HepG2 (cell line): Measurements from ENCODE around the gene FAM83G. TPM values are rescaled to one million over a fixed set of nuclear protein-coding genes. Genes with fewer than 3 reads are reported as not detected.
"Not testable (repeated sequence)": the region's sequence is repeated elsewhere in the genome, so short reads cannot be mapped to it uniquely, and the experiment has no call there.

Experiments used
- ATAC-seq: fragments of 200-7000 bp; cut with Tn5 transposase; 3 replicates; pipeline ENCODE4 v1.9.1; 2020; ENCODE audit warnings: mild to moderate bottlenecking, moderate library complexity
- BruUV-seq: library from RNA; stranded (reverse); fragments of 400-500 nt; replicated peaks from 2 replicates; lab custom pipeline; 2021; lab: Mats Ljungman, UMichigan
- CTCF ChIA-PET: fragments of 300-600 bp; formaldehyde crosslinking; extraction: SDS; loops from one replicate; lab custom pipeline; 2021; ENCODE audit warnings: low total read pairs, inconsistent platforms, low intra/inter-chr PET ratio; lab: Yijun Ruan, JAX
- POLR2A ChIA-PET: fragments of 350-600 bp; sonication (Branson Sonifier 250); formaldehyde crosslinking; loops from one replicate; lab custom pipeline; 2020; ENCODE audit warnings: antibody characterized with exemption, inconsistent platforms; lab: Yijun Ruan, JAX
- DNase-seq: peaks from one replicate; pipeline ENCODE4 v3.0.0-alpha.2; 2015; ENCODE audit warnings: low spot score
- FAIRE-seq: peaks from 3 replicates; lab custom pipeline; 2011; peaks lifted over from hg19 to GRCh38; lab: Jason Lieb, UNC
- H2AFZ ChIP-seq: one replicate; pipeline ENCODE4 v1.6.1; 2011; ENCODE audit warnings: low read length, inconsistent platforms
- H3K27ac ChIP-seq: fragments of 300-600 bp; 3 replicates; pipeline ENCODE4 v1.8.0; 2011; ENCODE audit warnings: mixed run types, mild to moderate bottlenecking, mixed read lengths, low read length, inconsistent platforms; ENCODE audit not compliant: insufficient read depth; ENCODE audit errors: extremely low read length
- H3K27me3 ChIP-seq, 2 experiments: fragments of 200-600 bp in 1 of 2; 2 replicates in 1 of 2; 3 replicates in 1 of 2; pipeline versions ENCODE4 v1.6.0 to v1.8.0; 2011; ENCODE audit warnings: low read length in 2 of 2, mild to moderate bottlenecking in 2 of 2, moderate library complexity in 2 of 2, inconsistent platforms in 1 of 2; ENCODE audit not compliant: insufficient read depth in 2 of 2, control insufficient read depth in 1 of 2
- H3K36me3 ChIP-seq, 2 experiments: fragments of 200-600 bp in 1 of 2; replicated peaks in 1 of 2; 2 replicates in 1 of 2; 3 replicates in 1 of 2; pipeline versions ENCODE4 v1.5.1 to v1.8.0; 2011; ENCODE audit warnings: low read length in 2 of 2, inconsistent platforms in 1 of 2; ENCODE audit not compliant: insufficient read depth in 2 of 2, control insufficient read depth in 1 of 2
- H3K4me1 ChIP-seq: 2 replicates; pipeline ENCODE4 v1.5.1; 2012; ENCODE audit warnings: low read length, inconsistent platforms; ENCODE audit not compliant: insufficient read depth
- H3K4me2 ChIP-seq: 2 replicates; pipeline ENCODE4 v1.6.0; 2011; ENCODE audit warnings: low read depth, low read length, inconsistent platforms
- H3K4me3 ChIP-seq, 3 experiments: fragments of 200-600 bp in 1 of 3; sonication (generic), shearing (Covaris generic) in 1 of 3; replicated peaks in 1 of 3; 2 replicates each; pipeline ENCODE4 v1.5.1; 2011 to 2016; ENCODE audit warnings: low read length in 3 of 3, inconsistent platforms in 2 of 3, low read depth in 2 of 3, mild to moderate bottlenecking in 2 of 3, control low read depth in 1 of 3, mixed read lengths in 1 of 3; ENCODE audit not compliant: insufficient read depth in 1 of 3
- H3K79me2 ChIP-seq: one replicate; pipeline ENCODE4 v1.6.1; 2011; ENCODE audit warnings: low read length, inconsistent platforms; ENCODE audit not compliant: insufficient read depth
- H3K9ac ChIP-seq: 2 replicates; pipeline ENCODE4 v1.6.0; 2011; ENCODE audit warnings: mild to moderate bottlenecking, low read depth, low read length, inconsistent platforms; ENCODE audit not compliant: insufficient read depth
- H3K9me3 ChIP-seq: 2 replicates; pipeline ENCODE4 v1.5.1; 2012; ENCODE audit warnings: mild to moderate bottlenecking, low read length
- H4K20me1 ChIP-seq: 2 replicates; pipeline ENCODE4 v1.6.0; 2011; ENCODE audit warnings: inconsistent platforms, mild to moderate bottlenecking, low read length, moderate library complexity; ENCODE audit not compliant: insufficient read depth
- WGBS: methylation state at CpG from one replicate; pipeline ENCODE4 v1.1.6; 2017; ENCODE audit warnings: low lambda C conversion rate; 5-methylcytosine and 5-hydroxymethylcytosine counted together
- in situ Hi-C: cut with HindIII; loops from 2 replicates; pipeline ENCODE4 v1.10.0; 2017; ENCODE audit warnings: low pct_unique_long_range_greater_than_20kb; ENCODE audit not compliant: extremely low pct_ligation_motif_present
- intact Hi-C: fragments of 100-400 bp; cut with micrococcal nuclease; formaldehyde crosslinking; loops from one replicate; pipeline ENCODE4 v1.10.0; 2022; ENCODE audit not compliant: unreplicated experiment
- polyA plus RNA-seq, 8 experiments: library from polyadenylated mRNA; depleted of rRNA in 3 of 8; stranded (reverse) in 7 of 8; unstranded in 1 of 8; fragments of >200 nt; fragmentation: Illumina TruSeq in 4 of 8; extraction: Trizol in 4 of 8; gene quantifications; 2 replicates each; pipeline versions ENCODE4 v1.2.1 to v1.2.3, GENCODE V29; 2011 to 2016; ENCODE audit warnings: low read depth in 4 of 8, missing spikeins in 1 of 8, mixed read lengths in 1 of 8; ENCODE audit not compliant: insufficient read depth in 1 of 8
- total RNA-seq, 5 experiments: library from RNA; depleted of rRNA; stranded (reverse); fragments of >200 nt; fragmentation: Illumina TruSeq; extraction: Trizol; gene quantifications; 2 replicates each; pipeline ENCODE4 v1.2.3, GENCODE V29; 2016; ENCODE audit warnings: low read depth in 1 of 5

FAM83G gene
- total and polyA plus RNA-seq, 2 of the 13 experiments (the other 11 are each of a cell fraction or from before 2014, with no cell fraction given) = 13.7 to 18.6 TPM

DNA sequence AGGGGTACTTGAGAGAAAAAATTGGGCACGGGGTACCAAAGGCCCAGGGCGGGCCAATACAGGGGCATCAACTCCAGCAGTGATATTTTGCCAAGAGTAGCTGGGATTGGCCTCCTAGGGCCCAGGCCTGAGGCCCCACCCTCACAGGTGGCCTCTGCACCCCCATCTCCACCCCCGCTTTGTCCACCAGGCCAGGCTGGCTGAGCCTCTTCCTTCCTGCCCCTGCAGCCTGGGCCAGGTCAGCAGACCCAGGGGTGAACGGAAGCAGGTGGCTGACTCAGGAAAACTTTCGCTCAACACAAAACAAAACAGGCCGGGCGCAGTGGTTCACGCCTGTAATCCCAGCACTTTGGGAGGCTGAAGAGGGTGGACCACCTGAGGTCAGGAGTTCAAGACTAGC is 38.5 kb upstream of the FAM83G start:
- POLR2A ChIA-PET, in situ Hi-C loops, H3K27me3 ChIP-seq, intact Hi-C loops, FAIRE-seq, H4K20me1 ChIP-seq, H3K4me2 ChIP-seq, CTCF ChIA-PET, DNase-seq, H3K9ac ChIP-seq, H3K36me3 ChIP-seq, H2AFZ ChIP-seq, H3K9me3 ChIP-seq, H3K4me1 ChIP-seq, BruUV-seq, H3K79me2 ChIP-seq, ATAC-seq, H3K4me3 ChIP-seq, H3K27ac ChIP-seq: not testable (repeated sequence)
- no CpG with 5 or more reads among the region's 8 CpGs for WGBS

DNA sequence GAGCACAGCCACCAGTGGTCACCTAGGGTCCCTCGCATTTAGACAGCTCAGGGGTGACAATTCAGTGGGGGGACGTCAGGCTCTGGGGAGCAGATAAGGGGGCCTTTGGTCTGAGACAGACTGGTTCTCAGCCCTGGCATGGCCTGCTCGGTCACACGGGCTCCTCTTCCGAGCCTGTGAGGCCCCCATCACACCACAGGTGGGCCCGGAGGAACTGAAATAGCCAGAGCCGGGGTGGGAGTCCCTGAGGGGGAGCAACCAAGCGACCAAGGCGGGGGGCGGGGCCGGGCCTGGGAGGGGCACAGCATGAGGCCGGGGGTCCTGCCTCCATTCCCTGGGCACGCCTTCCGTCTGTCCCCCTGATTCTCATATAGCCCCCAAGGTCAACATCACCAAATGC is 37.8 kb upstream of the FAM83G start:
- H3K9me3 ChIP-seq, FAIRE-seq, ATAC-seq, intact Hi-C loops, H4K20me1 ChIP-seq, DNase-seq, POLR2A ChIA-PET, CTCF ChIA-PET, H3K9ac ChIP-seq, H3K27me3 ChIP-seq, in situ Hi-C loops, H3K27ac ChIP-seq, H3K79me2 ChIP-seq, H3K36me3 ChIP-seq, BruUV-seq, H3K4me2 ChIP-seq, H3K4me3 ChIP-seq, H3K4me1 ChIP-seq, H2AFZ ChIP-seq: not testable (repeated sequence)
- WGBS = no CpG with 5 or more reads among the region's 14 CpGs

DNA sequence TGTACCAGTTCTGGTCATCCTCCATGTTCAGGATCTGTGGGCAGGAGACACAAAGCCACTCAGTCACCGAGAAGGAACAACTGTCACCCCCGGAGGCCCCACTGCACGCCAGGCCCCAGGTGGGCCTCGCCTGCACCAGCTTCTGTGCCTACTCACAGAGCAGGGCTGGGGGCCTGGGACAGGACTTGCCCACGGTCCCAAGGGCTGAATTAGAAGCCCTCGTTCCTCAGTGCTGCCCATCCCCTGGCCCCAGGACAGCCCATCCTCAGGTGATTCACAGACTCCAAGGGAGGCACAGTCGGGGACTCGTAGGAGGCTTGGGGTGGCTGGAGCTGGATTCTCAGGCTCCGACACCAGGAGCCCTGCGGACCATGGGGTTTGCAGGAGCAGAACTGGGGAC is 37.3 kb upstream of the FAM83G start:
- BruUV-seq, FAIRE-seq: not testable (repeated sequence)

DNA sequence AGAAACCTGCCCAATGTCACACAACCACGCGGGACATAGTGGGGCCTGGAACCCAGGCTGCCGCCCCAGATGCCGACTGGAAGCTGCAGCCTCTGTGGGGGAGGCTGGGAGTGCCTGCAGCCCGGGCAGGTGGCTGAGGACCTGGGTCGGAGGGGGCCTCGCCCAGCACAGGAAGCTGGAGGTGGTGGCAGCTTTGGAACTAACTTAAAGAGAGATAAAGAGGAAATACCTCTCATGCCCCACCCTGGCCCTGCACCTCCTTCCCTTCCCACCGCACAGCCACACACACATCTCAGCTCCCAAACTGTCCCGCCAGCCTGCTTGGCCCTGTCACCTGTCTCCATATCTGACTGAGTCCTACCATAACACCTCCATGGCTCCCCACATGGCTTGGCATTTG is 35.8 kb upstream of the FAM83G start:
- BruUV-seq, H3K4me1 ChIP-seq, H3K9ac ChIP-seq, H3K79me2 ChIP-seq, POLR2A ChIA-PET, H3K36me3 ChIP-seq, CTCF ChIA-PET, ATAC-seq, DNase-seq, H3K27ac ChIP-seq, H3K27me3 ChIP-seq, FAIRE-seq, H3K9me3 ChIP-seq, H4K20me1 ChIP-seq, in situ Hi-C loops, H3K4me2 ChIP-seq, intact Hi-C loops, H3K4me3 ChIP-seq, H2AFZ ChIP-seq: not testable (repeated sequence)
- WGBS = no CpG with 5 or more reads among the region's 9 CpGs

More for the DNA sequence above, 37.3 kb upstream of the FAM83G start:
- H3K27me3 ChIP-seq, H3K27ac ChIP-seq, H3K36me3 ChIP-seq, H4K20me1 ChIP-seq, H3K9ac ChIP-seq, H2AFZ ChIP-seq, H3K4me3 ChIP-seq, H3K4me1 ChIP-seq, CTCF ChIA-PET, ATAC-seq, DNase-seq, H3K4me2 ChIP-seq, intact Hi-C loops, POLR2A ChIA-PET, in situ Hi-C loops, H3K9me3 ChIP-seq, H3K79me2 ChIP-seq: not testable (repeated sequence)
- no CpG with 5 or more reads among the region's 10 CpGs for WGBS
